DMS79 (cell line): Measurements from ENCODE around the gene LIMCH1.
A peak's percentile ranks its signal among the peaks of the same experiment; 100 is the strongest.
"Not testable (repeated sequence)": the region's sequence is repeated elsewhere in the genome, so short reads cannot be mapped to it uniquely, and the experiment has no call there.

Experiments used
- DNase-seq: peaks from one replicate; lab custom pipeline; 2025; lab: John Stamatoyannopoulos, UW

Gene LIMCH1, protein sequence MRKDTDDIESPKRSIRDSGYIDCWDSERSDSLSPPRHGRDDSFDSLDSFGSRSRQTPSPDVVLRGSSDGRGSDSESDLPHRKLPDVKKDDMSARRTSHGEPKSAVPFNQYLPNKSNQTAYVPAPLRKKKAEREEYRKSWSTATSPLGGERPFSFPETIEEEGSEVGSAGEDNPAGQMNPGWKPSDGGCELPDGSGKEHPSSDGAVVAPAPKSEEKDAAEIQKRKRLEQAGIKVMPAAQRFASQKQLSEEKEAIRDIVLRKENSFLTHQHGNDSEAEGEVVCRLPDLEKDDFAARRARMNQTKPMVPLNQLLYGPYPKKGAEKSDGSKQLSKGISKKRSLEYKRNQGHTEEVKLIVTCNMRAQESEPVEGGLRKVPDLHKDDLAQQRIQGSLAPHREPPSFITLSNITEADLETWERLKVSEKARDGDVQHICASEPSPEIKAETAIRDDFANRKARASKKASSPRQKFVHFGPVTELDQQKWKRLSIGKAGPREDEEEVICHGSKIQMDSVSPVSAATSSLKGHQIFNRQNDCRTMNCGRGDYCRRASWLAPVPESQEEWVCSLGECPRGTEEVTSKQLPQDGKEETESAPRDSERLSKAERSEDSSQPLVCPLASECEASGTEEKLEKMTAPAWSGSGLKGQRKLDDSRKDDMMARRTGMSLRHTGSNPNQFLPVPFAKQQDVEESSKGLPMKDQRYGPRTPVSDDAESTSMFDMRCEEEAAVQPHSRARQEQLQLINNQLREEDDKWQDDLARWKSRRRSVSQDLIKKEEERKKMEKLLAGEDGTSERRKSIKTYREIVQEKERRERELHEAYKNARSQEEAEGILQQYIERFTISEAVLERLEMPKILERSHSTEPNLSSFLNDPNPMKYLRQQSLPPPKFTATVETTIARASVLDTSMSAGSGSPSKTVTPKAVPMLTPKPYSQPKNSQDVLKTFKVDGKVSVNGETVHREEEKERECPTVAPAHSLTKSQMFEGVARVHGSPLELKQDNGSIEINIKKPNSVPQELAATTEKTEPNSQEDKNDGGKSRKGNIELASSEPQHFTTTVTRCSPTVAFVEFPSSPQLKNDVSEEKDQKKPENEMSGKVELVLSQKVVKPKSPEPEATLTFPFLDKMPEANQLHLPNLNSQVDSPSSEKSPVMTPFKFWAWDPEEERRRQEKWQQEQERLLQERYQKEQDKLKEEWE (N-terminal part only)

GRCh38 chr4:41538017-41538733 is at the start of gene LIMCH1:
LIMCH1 (plus strand) TSS chr4:41538157; CDS start chr4:41605996, 67,839 bp downstream.
- DNase-seq: no peak

GRCh38 chr4:41491081-41491576 is 46.8 kb upstream of the LIMCH1 start:
- not testable (repeated sequence) for DNase-seq

DNA sequence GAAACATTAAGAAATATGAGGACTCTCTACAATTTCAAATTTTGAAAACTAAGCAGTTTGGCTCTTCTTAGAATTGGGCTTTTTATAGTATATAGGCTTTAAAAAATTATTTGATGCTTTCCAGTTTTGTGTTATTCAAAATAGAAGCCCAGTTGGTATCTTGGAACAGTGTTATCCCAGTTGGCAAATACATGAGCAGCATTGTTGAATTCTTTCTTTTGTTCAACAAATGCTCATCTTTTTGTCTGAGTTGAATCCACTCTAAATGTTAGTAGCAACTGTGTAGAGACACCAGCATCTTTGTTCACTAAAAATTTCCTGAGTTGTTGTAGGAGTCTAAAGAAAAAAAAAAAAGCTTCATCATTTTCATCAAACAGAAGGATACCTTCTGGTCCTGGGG is 41.0 kb upstream of the LIMCH1 start:
- no peak for DNase-seq

- DNase-seq: no peak
These were observed 39.8 kb upstream of the LIMCH1 start for GRCh38 chr4:41498177-41498576.

- DNase-seq: no peak
These were observed 33.7 kb upstream of the LIMCH1 start for GRCh38 chr4:41504167-41504818.

DNA sequence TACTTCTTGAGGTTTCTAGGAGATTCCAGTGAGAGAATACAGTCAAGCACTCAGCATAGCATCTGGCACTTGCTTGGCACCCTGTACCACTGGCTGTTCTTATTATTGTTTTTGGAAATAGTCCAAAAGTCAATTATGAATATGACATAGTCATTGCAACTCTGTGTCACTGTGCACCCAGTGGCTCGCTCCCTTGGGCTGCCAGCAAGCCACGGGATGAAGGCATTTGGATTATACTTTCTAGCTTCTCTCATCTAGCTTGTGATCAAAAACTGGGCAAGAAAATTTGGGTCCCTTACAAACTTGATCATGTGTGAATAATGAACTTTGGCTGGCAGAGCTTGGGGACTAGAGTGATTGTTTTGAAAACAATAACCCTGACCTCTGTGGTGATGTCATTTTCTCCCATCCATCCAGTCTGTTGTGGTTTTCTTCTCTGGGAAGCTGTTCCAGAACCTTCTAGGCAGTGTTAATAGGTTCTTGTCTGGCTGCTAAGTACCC is 32.7 kb upstream of the LIMCH1 start:
- DNase-seq: peak; percentile 65

- no peak for DNase-seq
These were observed 31.8 kb upstream of the LIMCH1 start for GRCh38 chr4:41506130-41506529.

DNA sequence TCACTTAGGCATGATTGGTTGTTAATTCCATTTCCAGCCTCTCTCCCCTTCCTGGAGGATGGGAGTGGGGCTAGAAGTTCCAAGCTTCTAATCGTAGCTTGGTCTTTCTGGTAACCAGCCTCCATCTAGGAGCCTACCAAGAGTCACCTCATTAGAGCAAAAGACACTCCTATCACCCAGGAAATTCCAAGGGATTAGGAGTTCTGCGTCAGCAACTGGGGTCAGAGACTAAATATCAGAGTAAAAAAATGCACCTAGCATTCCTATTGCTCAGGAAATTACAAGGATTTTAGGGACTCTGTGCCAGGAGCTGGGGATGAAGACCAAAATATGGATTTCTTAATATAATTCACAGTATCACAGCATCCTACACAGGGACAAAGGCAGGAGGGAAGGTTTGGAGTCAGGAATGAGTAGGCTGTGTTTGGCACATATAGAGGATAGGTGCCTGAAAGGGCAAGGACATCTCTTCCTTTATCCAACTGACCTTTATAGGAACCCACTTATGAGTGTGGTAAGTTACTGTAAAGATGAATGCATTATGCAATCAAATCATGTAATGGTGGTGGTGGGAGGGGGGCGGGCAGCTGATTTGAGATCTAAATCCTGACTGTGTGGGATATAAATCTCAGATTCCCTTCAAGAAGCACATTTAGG is 30.5 kb upstream of the LIMCH1 start:
- no peak for DNase-seq

DNA sequence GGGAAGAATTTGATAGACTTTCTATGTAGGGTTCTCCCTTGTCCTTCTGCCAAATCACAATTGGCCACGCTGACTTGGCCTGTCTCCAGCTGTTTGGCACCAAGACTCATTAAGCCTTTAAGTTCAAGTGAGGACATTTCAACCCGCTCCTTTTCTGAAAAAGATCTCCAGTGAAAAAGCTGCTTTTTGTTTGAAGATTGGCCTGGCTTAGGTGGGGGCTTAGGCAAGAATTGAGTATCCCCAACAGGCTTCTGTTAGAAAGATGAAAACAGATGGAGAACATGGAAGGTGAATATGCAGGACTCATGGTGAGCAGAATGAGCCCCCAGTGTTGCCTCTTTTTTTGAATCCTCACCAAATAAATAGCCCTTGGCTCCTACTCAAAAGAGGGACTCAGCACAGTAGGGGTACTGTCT is 28.5 kb upstream of the LIMCH1 start:
- DNase-seq: peak; percentile 24

- DNase-seq: no peak
These were observed 27.8 kb upstream of the LIMCH1 start for GRCh38 chr4:41510179-41510578.

GRCh38 chr4:41512136-41512535 is 25.8 kb upstream of the LIMCH1 start:
- DNase-seq: no peak

DNA sequence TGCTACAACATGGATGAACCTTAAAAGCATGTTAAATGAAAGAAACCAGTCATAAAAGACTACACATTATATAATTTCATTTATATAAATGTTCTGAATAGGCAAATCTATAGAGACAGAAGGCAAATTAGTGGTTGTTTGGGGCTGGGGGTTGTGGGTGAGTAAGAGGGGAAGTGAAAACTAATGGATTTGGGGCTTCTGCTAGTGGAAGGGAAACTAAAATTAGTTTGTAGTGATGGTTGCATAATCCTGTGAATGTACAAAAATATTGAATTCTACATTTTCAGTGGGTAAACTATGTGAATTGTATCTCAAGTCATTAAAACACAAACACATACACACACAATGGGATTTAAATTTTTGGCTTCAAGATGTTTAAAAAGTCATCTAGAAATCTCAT is 25.4 kb upstream of the LIMCH1 start:
- DNase-seq: no peak

DNA sequence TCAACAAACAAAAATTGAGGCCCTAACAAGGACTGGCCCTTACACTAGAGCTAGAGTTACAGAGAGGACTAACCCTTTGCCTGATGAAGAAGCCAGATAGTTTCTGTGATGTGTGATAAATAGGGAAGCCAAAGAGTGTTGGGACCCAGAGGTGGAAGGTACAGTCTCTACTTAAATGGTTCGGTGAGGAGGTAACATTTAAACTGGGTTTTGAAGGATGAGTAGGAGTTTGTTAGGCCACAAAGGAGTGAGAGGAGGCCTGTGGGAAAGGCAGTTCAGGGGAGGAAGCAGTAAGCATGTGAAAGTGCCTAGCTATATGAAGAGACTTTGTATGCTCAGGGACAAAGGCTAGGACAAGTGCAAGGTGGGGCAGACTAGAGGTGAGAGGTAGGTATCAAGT is 23.8 kb upstream of the LIMCH1 start:
- DNase-seq: no peak

- DNase-seq: no peak
These were observed 23.0 kb upstream of the LIMCH1 start for GRCh38 chr4:41514766-41515481.

DNA sequence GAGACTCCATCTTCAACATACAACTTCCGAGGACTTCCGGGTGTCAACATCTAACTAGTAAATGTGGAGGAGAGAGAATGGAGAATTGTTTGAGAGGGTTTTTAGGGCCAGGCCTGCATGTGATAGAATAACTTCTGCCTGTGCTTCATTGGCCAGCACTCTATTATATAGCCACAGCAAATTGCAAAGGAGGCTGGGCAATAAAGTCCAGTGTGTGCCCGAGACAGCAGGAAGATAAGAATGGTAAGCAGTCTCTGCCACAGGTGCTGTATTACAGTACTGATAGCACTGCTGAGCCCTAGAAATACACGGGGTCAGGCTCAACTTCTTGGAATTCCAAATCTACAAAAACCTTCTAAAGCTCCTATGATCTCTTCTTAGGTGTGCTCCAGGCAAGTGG is 20.8 kb upstream of the LIMCH1 start:
- DNase-seq: no peak

DNA sequence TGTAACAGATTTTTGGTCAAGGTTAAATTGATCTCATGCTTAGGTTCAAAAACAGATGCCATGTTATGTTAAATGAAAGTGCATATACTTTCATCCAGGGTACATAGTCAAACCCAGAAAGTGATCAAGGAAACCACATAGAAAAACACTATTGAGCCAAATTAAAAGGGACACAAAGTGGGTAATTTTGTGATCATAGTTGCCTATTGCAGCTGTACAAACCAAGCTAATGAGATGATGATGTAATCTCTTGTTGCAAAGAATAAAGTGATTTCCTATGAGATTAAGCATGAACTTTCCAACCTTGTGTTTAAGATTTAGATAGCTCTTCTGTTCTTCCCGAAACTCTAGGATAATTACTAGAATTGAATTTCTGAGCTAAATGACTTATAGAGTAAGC is 20.2 kb upstream of the LIMCH1 start:
- DNase-seq: no peak

GRCh38 chr4:41524425-41524824 is 13.5 kb upstream of the LIMCH1 start:
- DNase-seq: peak; percentile 45

DNA sequence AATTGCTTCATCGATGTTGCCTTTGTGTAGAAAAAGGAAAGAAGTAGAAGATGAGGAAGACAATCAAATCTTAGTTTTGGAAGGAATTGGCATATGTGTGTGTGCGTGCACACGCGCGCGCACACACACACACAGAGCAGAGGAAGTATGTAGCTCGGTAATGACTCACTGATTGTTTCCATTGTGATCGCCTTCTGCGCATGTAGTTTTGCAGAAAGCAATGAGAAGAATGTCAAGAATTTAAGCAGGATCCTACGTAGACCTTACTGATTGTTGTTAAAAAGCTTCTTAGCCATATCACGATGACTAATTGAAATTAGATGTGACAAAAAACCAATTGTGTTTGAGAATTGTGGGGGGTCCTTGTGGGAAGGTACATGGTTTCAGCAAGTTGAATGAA is 12.8 kb upstream of the LIMCH1 start:
- DNase-seq: no peak

- DNase-seq: no peak
These were observed 11.3 kb upstream of the LIMCH1 start for GRCh38 chr4:41526628-41527027.
